K562 (cell line): ENCODE results near the gene RYR1. TPM values are rescaled to one million over a fixed set of nuclear protein-coding genes. Genes with fewer than 3 reads are reported as not detected.

Experiments used
- ATF1 ChIP-seq, 2 experiments: fragments of 450-650 bp in 1 of 2; IDR thresholded peaks; 2 replicates each; pipeline ENCODE4 v1.6.1; 2016; ENCODE audit warnings: missing compliant biosample characterization in 1 of 2, missing genetic modification characterization in 1 of 2
- ATF7 ChIP-seq: fragments of 450-650 bp; IDR thresholded peaks from 2 replicates; pipeline ENCODE4 v1.7.1; 2014; ENCODE audit warnings: mild to moderate bottlenecking, moderate library complexity
- HDGF ChIP-seq: fragments of 450-650 bp; IDR thresholded peaks from 2 replicates; pipeline ENCODE4 v1.6.1; 2016
- HNRNPLL ChIP-seq: fragments of 200-400 bp; formaldehyde crosslinking; IDR thresholded peaks from 2 replicates; pipeline ENCODE4 v1.6.1; 2017; ENCODE audit warnings: low read length, low read depth, mild to moderate bottlenecking; ENCODE audit not compliant: poor library complexity, severe bottlenecking
- PTBP1 ChIP-seq: fragments of 200-400 bp; formaldehyde crosslinking; IDR thresholded peaks from 2 replicates; pipeline ENCODE4 v1.6.1; 2017; ENCODE audit warnings: low read depth, low read length
- RBM15 ChIP-seq: fragments of 200-400 bp; formaldehyde crosslinking; IDR thresholded peaks from 2 replicates; pipeline ENCODE4 v1.6.1; 2018; ENCODE audit warnings: mild to moderate bottlenecking, low read length, moderate library complexity; ENCODE audit not compliant: insufficient read depth
- STAT5B ChIP-seq: fragments of 250-450 bp; sonication (Bioruptor Pico); IDR thresholded peaks from 2 replicates; pipeline ENCODE4 v1.8.0; 2021; ENCODE audit warnings: mild to moderate bottlenecking, inconsistent platforms
- ZNF124 ChIP-seq: sonication (generic); formaldehyde crosslinking; IDR thresholded peaks from 2 replicates; pipeline ENCODE4 v1.8.1; 2022; ENCODE audit warnings: missing genetic modification reagents
- ZNF778 ChIP-seq: fragments of 450-650 bp; formaldehyde crosslinking; IDR thresholded peaks from 2 replicates; pipeline ENCODE4 v1.4.0; 2020; ENCODE audit warnings: mild to moderate bottlenecking, moderate library complexity
- polyA plus RNA-seq, 8 experiments: library from polyadenylated mRNA; depleted of rRNA in 4 of 8; stranded (reverse) in 5 of 8; unstranded in 3 of 8; fragments of >200 nt; fragmentation: Nextera tagmentation in 2 of 8; fragmentation: Illumina TruSeq in 1 of 8; extraction: Ambion mirVana in 2 of 8; extraction: Trizol in 1 of 8; gene quantifications; 2 replicates each; pipeline versions ENCODE4 v1.2.1 to v1.2.3, GENCODE V29; 2011 to 2014; ENCODE audit warnings: inconsistent platforms in 1 of 8, missing spikeins in 1 of 8
- total RNA-seq, 7 experiments: library from RNA; depleted of rRNA in 6 of 7; stranded (reverse); fragments of >200 nt in 6 of 7; fragmentation: Illumina TruSeq in 2 of 7; extraction: Trizol in 2 of 7; gene quantifications; 2 replicates each; pipeline versions ENCODE4 v1.2.1 to v1.2.3, GENCODE V29; 2011 to 2021; ENCODE audit warnings: low replicate concordance in 1 of 7
- TF ChIP-seq, protein P1 (sequence below): conservative IDR thresholded peaks from 2 replicates; pipeline ENCODE4 v1.6.1; 2011; ENCODE audit warnings: low read depth, mild to moderate bottlenecking, low read length; ENCODE audit not compliant: control insufficient read depth
- TF ChIP-seq, protein P2 (sequence below): fragments of 450-650 bp; IDR thresholded peaks from 2 replicates; pipeline ENCODE4 v1.6.1; 2016
- TF ChIP-seq, protein P3 (sequence below): sonication (generic); formaldehyde crosslinking; IDR thresholded peaks from 2 replicates; pipeline ENCODE4 v1.9.0; 2022; ENCODE audit warnings: mild to moderate bottlenecking, missing genetic modification reagents
- TF ChIP-seq, protein P4 (sequence below), 2 experiments: fragments of 450-650 bp; IDR thresholded peaks; 2 replicates each; pipeline ENCODE4 v1.6.1; 2016; ENCODE audit warnings: mild to moderate bottlenecking in 2 of 2, borderline replicate concordance in 1 of 2, low read depth in 1 of 2, moderate library complexity in 1 of 2
- TF ChIP-seq, protein P5 (sequence below): sonication (generic); formaldehyde crosslinking; IDR thresholded peaks from 2 replicates; pipeline ENCODE4 v1.8.1; 2022; ENCODE audit warnings: missing genetic modification reagents

The RYR1 gene
- total and polyA plus RNA-seq, 9 of the 15 experiments (the other 6 are each of a cell fraction or from before 2014, with no cell fraction given), result 0.11 to 7.4 (median 3.7) TPM

DNA sequence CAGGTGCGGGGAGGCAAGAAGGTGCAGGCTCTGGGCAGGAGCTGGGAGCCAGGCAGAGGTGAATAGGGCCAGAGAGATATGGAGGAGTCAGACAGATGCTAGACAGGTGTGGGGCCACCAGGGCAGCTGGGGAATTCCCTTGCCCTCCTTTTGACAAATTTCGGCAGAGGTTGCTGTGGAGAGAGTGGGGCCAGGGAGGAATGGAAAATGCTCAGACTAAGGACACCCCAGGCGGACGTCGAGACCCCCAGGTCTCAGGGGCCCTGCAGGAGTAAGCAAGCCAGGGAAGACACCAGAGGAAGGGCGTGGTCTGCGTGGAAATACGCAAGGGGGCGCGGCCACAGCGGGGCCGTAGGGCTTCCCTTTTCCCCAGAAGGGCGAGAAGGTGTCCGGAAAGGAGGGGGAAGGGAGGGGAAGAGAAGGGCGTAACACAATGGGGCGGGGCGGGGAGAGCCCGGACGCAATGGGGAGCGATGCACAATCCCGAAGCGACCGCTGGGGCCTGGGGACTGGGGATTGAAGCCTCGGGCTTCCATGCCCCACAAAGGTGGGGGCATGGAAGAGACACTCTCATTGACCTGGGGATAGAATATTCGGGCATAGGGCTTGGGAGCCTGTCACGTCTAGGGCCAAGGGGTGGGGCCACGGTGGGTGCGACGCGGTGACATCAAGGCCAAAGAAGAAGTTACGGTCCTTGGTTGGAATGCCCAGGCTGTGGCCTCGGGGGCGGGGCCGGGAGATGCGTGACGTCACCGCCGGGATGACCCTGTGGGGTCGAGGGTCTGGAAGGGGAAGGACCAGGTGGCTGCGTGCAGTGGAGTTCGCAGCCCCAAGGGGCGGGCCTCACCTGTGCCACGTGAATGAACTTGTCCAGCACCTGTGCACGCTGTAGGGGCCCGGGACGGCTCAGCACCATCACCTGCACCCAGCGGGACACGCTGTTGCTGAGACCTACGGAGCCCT is 15.7 kb upstream of the RYR1 start (continued):
- peak; percentile 95 for TF ChIP-seq ATF7
- TF ChIP-seq HNRNPLL, result peak; percentile 62
- TF ChIP-seq, protein P1, sequence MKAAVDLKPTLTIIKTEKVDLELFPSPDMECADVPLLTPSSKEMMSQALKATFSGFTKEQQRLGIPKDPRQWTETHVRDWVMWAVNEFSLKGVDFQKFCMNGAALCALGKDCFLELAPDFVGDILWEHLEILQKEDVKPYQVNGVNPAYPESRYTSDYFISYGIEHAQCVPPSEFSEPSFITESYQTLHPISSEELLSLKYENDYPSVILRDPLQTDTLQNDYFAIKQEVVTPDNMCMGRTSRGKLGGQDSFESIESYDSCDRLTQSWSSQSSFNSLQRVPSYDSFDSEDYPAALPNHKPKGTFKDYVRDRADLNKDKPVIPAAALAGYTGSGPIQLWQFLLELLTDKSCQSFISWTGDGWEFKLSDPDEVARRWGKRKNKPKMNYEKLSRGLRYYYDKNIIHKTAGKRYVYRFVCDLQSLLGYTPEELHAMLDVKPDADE, result peak; percentile 56; the same call in 1 of the 2 replicates
- no peak for TF ChIP-seq ZNF124 (CRISPR knock-in tag)
- TF ChIP-seq, protein P2, sequence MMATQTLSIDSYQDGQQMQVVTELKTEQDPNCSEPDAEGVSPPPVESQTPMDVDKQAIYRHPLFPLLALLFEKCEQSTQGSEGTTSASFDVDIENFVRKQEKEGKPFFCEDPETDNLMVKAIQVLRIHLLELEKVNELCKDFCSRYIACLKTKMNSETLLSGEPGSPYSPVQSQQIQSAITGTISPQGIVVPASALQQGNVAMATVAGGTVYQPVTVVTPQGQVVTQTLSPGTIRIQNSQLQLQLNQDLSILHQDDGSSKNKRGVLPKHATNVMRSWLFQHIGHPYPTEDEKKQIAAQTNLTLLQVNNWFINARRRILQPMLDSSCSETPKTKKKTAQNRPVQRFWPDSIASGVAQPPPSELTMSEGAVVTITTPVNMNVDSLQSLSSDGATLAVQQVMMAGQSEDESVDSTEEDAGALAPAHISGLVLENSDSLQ, result peak; percentile 36; the same call in 1 of the 2 replicates
- peak; percentile 78; the same call in 1 of the 2 replicates for TF ChIP-seq HDGF
- no peak for TF ChIP-seq PTBP1
- TF ChIP-seq, protein P3, sequence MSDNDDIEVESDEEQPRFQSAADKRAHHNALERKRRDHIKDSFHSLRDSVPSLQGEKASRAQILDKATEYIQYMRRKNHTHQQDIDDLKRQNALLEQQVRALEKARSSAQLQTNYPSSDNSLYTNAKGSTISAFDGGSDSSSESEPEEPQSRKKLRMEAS (CRISPR knock-in tag), result peak; percentile 33; the same call in 1 of the 2 replicates
- TF ChIP-seq ZNF778 (CRISPR knock-in tag), result no peak
- TF ChIP-seq RBM15, result no peak
- no peak for TF ChIP-seq STAT5B (CRISPR knock-in tag)
- TF ChIP-seq, protein P4, sequence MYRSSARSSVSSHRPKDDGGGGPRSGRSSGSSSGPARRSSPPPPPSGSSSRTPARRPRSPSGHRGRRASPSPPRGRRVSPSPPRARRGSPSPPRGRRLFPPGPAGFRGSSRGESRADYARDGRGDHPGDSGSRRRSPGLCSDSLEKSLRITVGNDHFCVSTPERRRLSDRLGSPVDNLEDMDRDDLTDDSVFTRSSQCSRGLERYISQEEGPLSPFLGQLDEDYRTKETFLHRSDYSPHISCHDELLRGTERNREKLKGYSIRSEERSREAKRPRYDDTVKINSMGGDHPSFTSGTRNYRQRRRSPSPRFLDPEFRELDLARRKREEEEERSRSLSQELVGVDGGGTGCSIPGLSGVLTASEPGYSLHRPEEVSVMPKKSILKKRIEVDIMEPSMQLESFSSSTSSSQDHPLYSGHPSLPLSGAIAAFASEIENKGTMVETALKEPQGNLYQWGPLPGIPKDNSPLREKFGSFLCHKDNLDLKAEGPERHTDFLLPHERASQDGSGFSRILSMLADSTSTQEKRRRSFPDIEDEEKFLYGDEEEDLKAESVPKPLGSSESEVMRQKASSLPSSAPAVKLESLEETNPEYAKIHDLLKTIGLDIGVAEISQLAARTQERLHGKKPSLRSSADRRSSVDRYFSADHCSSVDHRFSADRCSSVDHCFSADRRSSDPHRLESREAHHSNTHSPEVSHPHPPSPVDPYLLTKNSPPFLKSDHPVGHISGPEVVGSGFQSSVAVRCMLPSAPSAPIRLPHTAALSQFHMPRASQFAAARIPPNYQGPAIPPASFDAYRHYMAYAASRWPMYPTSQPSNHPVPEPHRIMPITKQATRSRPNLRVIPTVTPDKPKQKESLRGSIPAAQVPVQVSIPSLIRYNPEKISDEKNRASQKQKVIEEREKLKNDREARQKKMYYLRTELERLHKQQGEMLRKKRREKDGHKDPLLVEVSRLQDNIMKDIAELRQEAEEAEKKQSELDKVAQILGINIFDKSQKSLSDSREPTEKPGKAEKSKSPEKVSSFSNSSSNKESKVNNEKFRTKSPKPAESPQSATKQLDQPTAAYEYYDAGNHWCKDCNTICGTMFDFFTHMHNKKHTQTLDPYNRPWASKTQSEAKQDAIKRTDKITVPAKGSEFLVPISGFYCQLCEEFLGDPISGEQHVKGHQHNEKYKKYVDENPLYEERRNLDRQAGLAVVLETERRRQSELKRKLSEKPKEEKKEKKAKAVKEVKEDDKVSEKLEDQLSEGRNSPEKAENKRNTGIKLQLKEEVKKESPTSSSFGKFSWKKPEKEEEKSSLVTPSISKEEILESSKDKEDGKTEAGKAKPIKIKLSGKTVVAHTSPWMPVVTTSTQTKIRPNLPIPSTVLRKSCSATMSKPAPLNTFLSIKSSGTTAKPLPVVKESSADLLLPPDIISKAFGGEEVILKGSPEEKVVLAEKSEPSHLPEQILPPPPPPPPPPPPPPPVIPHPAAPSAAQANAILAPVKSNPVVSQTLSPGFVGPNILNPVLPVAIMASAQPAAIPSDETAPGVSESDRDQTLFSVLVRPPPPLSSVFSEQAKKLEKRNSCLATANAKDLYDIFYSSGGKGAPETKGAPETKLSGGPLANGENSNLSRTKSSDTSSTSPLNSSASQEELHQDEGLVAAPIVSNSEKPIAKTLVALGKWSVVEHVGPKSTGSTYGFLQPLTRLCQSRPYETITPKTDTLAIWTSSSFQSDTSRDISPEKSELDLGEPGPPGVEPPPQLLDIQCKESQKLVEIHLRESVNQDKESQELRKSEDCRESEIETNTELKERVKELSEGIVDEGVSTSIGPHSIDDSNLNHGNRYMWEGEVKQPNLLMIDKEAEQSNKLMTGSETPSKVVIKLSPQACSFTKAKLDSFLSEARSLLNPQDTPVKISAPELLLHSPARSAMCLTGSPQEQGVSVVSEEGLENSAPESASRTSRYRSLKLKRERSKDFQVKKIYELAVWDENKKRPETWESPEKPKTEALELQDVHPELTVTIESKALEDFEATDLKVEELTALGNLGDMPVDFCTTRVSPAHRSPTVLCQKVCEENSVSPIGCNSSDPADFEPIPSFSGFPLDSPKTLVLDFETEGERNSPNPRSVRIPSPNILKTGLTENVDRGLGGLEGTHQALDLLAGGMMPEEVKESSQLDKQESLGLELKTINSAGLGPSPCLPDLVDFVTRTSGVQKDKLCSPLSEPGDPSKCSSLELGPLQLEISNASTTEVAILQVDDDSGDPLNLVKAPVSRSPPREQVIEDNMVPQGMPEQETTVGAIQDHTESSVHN (IDR thresholded peaks at IDR 0.05; ENCODE audit: borderline replicate concordance in 1 of 2, low read depth in 1 of 2), result no peak
- TF ChIP-seq, protein P5, sequence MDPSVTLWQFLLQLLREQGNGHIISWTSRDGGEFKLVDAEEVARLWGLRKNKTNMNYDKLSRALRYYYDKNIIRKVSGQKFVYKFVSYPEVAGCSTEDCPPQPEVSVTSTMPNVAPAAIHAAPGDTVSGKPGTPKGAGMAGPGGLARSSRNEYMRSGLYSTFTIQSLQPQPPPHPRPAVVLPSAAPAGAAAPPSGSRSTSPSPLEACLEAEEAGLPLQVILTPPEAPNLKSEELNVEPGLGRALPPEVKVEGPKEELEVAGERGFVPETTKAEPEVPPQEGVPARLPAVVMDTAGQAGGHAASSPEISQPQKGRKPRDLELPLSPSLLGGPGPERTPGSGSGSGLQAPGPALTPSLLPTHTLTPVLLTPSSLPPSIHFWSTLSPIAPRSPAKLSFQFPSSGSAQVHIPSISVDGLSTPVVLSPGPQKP (CRISPR knock-in tag), result no peak
- peak; percentile 49; the same call in 1 of the 2 replicates for TF ChIP-seq ATF1 (CRISPR knock-in tag; IDR thresholded peaks at IDR 0.05)
- TF ChIP-seq ATF1 (tag; IDR thresholded peaks at IDR 0.05), result peak; percentile 97
